H1 (cell line): ENCODE measurements around the gene SLC22A2. TPM values are rescaled to one million over a fixed set of nuclear protein-coding genes. Genes with fewer than 3 reads are reported as not detected.

ENCODE experiments used
- CTCF ChIA-PET: fragments of 300-600 bp; sonication (Branson Sonifier 250); formaldehyde crosslinking; loops from one replicate; lab custom pipeline; 2021; ENCODE audit not compliant: partially characterized antibody; lab: Charles Lee
- POLR2A ChIA-PET: fragments of 300-600 bp; sonication (Branson Sonifier 250); formaldehyde crosslinking; loops from one replicate; lab custom pipeline; 2021; ENCODE audit warnings: inconsistent platforms; ENCODE audit not compliant: partially characterized antibody; lab: Charles Lee
- DNase-seq, 2 experiments: peaks; one replicate each; pipeline versions ENCODE4 v3.0.0 to v3.0.0-alpha.2; 2010 to 2022; ENCODE audit warnings: low spot score in 2 of 2, low read depth in 1 of 2, mixed read lengths in 1 of 2
- FAIRE-seq: peaks from 2 replicates; lab custom pipeline; 2011; peaks lifted over from hg19 to GRCh38; lab: Jason Lieb, UNC
- H2AFZ ChIP-seq: 2 replicates; pipeline ENCODE4 v1.8.1; 2012; ENCODE audit warnings: low read length, inconsistent platforms
- H2AK5ac ChIP-seq: 2 replicates; pipeline ENCODE4 v1.6.1; 2013; ENCODE audit warnings: low read depth, low read length
- H2BK120ac ChIP-seq: replicated peaks from 2 replicates; pipeline ENCODE3; 2013; ENCODE audit warnings: low read depth, low read length, inconsistent platforms
- H2BK12ac ChIP-seq: 2 replicates; pipeline ENCODE4 v1.6.1; 2013; ENCODE audit warnings: low read depth, low read length
- H2BK15ac ChIP-seq: 2 replicates; pipeline ENCODE4 v1.6.1; 2013; ENCODE audit warnings: low read length
- H2BK20ac ChIP-seq: 2 replicates; pipeline ENCODE4 v1.6.1; 2013; ENCODE audit warnings: low read length
- H2BK5ac ChIP-seq: 2 replicates; pipeline ENCODE4 v1.6.1; 2013; ENCODE audit warnings: low read depth, low read length
- H3K14ac ChIP-seq: 2 replicates; pipeline ENCODE4 v1.6.1; 2013; ENCODE audit warnings: inconsistent platforms; ENCODE audit not compliant: insufficient read length
- H3K18ac ChIP-seq: 2 replicates; pipeline ENCODE4 v1.6.1; 2013; ENCODE audit warnings: low read length; ENCODE audit errors: extremely low read depth
- H3K23ac ChIP-seq: 2 replicates; pipeline ENCODE4 v1.6.1; 2013; ENCODE audit warnings: inconsistent platforms; ENCODE audit not compliant: insufficient read length
- H3K23me2 ChIP-seq: 2 replicates; pipeline ENCODE4 v1.6.1; 2013; ENCODE audit warnings: low read depth, low read length
- H3K27ac ChIP-seq: 2 replicates; pipeline ENCODE4 v1.6.1; 2011; ENCODE audit warnings: low read depth, low read length, inconsistent platforms
- H3K27me3 ChIP-seq, 4 experiments: replicated peaks in 1 of 4; 1 replicate in 1 of 4; 2 replicates in 3 of 4; pipeline versions ENCODE4 v1.6.1 to v1.8.1; 2011 to 2013; ENCODE audit warnings: low read length in 3 of 4, mild to moderate bottlenecking in 3 of 4, inconsistent platforms in 2 of 4, mixed read lengths in 2 of 4, moderate library complexity in 1 of 4; ENCODE audit not compliant: control insufficient read depth in 3 of 4, insufficient read depth in 3 of 4; ENCODE audit errors: extremely low read depth in 1 of 4
- H3K36me3 ChIP-seq, 4 experiments: 2 replicates each; pipeline versions ENCODE4 v1.6.1 to v1.8.1; 2011 to 2013; ENCODE audit warnings: mild to moderate bottlenecking in 4 of 4, low read length in 3 of 4, moderate library complexity in 2 of 4, control low read depth in 1 of 4, inconsistent platforms in 1 of 4; ENCODE audit not compliant: insufficient read depth in 4 of 4, control insufficient read depth in 2 of 4
- H3K4ac ChIP-seq: replicated peaks from 2 replicates; pipeline ENCODE3; 2013; ENCODE audit warnings: low read length, low read depth, mixed read lengths, inconsistent platforms; ENCODE audit not compliant: insufficient read length
- H3K4me1 ChIP-seq, 4 experiments: replicated peaks in 1 of 4; 1 replicate in 1 of 4; 2 replicates in 3 of 4; pipeline versions ENCODE4 v1.6.1 to v1.8.1; 2011 to 2013; ENCODE audit warnings: low read length in 3 of 4, inconsistent platforms in 2 of 4, mixed read lengths in 1 of 4; ENCODE audit not compliant: insufficient read depth in 4 of 4, control insufficient read depth in 3 of 4
- H3K4me2 ChIP-seq, 2 experiments: 2 replicates each; pipeline versions ENCODE4 v1.6.1 to v1.8.1; 2011 to 2013; ENCODE audit warnings: low read depth in 2 of 2, low read length in 2 of 2, control low read depth in 1 of 2, inconsistent platforms in 1 of 2, mild to moderate bottlenecking in 1 of 2; ENCODE audit not compliant: insufficient read depth in 1 of 2
- H3K4me3 ChIP-seq, 4 experiments: fragments of 200-600, 300-600 bp in 1 of 4; sonication (generic), shearing (Covaris generic), sonication (Bioruptor Twin) in 1 of 4; 2 replicates each; pipeline versions ENCODE4 v1.5.1 to v1.8.1; 2011 to 2016; ENCODE audit warnings: low read length in 4 of 4, low read depth in 3 of 4, control low read depth in 2 of 4, inconsistent platforms in 2 of 4, mild to moderate bottlenecking in 2 of 4, mixed read lengths in 1 of 4, moderate library complexity in 1 of 4; ENCODE audit not compliant: insufficient read depth in 2 of 4; ENCODE audit errors: extremely low read depth in 1 of 4
- H3K56ac ChIP-seq: replicated peaks from 2 replicates; pipeline ENCODE3; 2013; ENCODE audit warnings: low read depth, mild to moderate bottlenecking, mixed read lengths, low read length, inconsistent platforms; ENCODE audit not compliant: insufficient read length
- H3K79me1 ChIP-seq: 2 replicates; pipeline ENCODE4 v1.6.1; 2013; ENCODE audit warnings: low read depth, low read length, control low read depth
- H3K79me2 ChIP-seq, 2 experiments: 2 replicates each; pipeline versions ENCODE4 v1.6.1 to v1.8.1; 2012 to 2013; ENCODE audit warnings: low read length in 2 of 2, mild to moderate bottlenecking in 2 of 2, inconsistent platforms in 1 of 2; ENCODE audit not compliant: insufficient read depth in 2 of 2, control insufficient read depth in 1 of 2
- H3K9ac ChIP-seq, 4 experiments: replicated peaks in 1 of 4; 1 replicate in 1 of 4; 2 replicates in 3 of 4; pipeline versions ENCODE4 v1.6.1 to v1.8.1; 2011 to 2013; ENCODE audit warnings: low read depth in 3 of 4, low read length in 3 of 4, control low read depth in 2 of 4, mild to moderate bottlenecking in 2 of 4, moderate library complexity in 2 of 4, inconsistent platforms in 1 of 4; ENCODE audit errors: extremely low read depth in 1 of 4
- H3K9me3 ChIP-seq, 2 experiments: 2 replicates each; pipeline versions ENCODE4 v1.6.1 to v1.8.1; 2012 to 2013; ENCODE audit warnings: mild to moderate bottlenecking in 2 of 2, moderate library complexity in 2 of 2, control low read depth in 1 of 2, inconsistent platforms in 1 of 2, low read depth in 1 of 2, low read length in 1 of 2, mixed read lengths in 1 of 2; ENCODE audit not compliant: insufficient read depth in 2 of 2
- H4K20me1 ChIP-seq, 2 experiments: replicated peaks in 1 of 2; 2 replicates each; pipeline versions ENCODE3 to v1.8.1; 2011 to 2013; ENCODE audit warnings: inconsistent platforms in 2 of 2, low read length in 2 of 2, mild to moderate bottlenecking in 1 of 2; ENCODE audit not compliant: insufficient read depth in 2 of 2, control insufficient read depth in 1 of 2
- H4K5ac ChIP-seq: 2 replicates; pipeline ENCODE4 v1.6.1; 2013; ENCODE audit warnings: low read length, low read depth, mixed read lengths, inconsistent platforms; ENCODE audit not compliant: insufficient read length
- H4K8ac ChIP-seq: 2 replicates; pipeline ENCODE4 v1.8.0; 2013; ENCODE audit warnings: mild to moderate bottlenecking, moderate library complexity, low read length, inconsistent platforms; ENCODE audit not compliant: insufficient read depth; ENCODE audit errors: extremely low read depth
- H4K91ac ChIP-seq: replicated peaks from 2 replicates; pipeline ENCODE3; 2013; ENCODE audit warnings: low read length, mixed read lengths, inconsistent platforms; ENCODE audit not compliant: insufficient read length
- ATF2 ChIP-seq: IDR thresholded peaks from 2 replicates; pipeline ENCODE4 v1.6.1; 2012; ENCODE audit warnings: low read length, inconsistent platforms
- BCL11A ChIP-seq, 2 experiments: IDR thresholded peaks; one replicate each; pipeline ENCODE4 v1.6.1; 2011; ENCODE audit warnings: low read depth in 2 of 2, low read length in 2 of 2, mild to moderate bottlenecking in 2 of 2
- CHD1 ChIP-seq: IDR thresholded peaks from 2 replicates; pipeline ENCODE4 v1.6.1; 2012; ENCODE audit warnings: low read depth, low read length, improper control_type of control experiment
- CREB1 ChIP-seq: IDR thresholded peaks from 2 replicates; pipeline ENCODE4 v1.6.1; 2012; ENCODE audit warnings: inconsistent platforms
- GABPA ChIP-seq: IDR thresholded peaks from 2 replicates; pipeline ENCODE4 v1.6.1; 2011; ENCODE audit warnings: mild to moderate bottlenecking, low read length, moderate library complexity, borderline replicate concordance; ENCODE audit not compliant: insufficient read depth
- PHF8 ChIP-seq: fragments of 200-600 bp; sonication (generic); conservative IDR thresholded peaks from 2 replicates; pipeline ENCODE4 v1.7.1; 2012; ENCODE audit warnings: low read depth, mild to moderate bottlenecking, inconsistent platforms, low read length, moderate library complexity
- RFX5 ChIP-seq: IDR thresholded peaks from 2 replicates; pipeline ENCODE4 v1.6.1; 2011; ENCODE audit warnings: low read depth, low read length, improper control_type of control experiment, borderline replicate concordance
- RXRA ChIP-seq: IDR thresholded peaks from 2 replicates; pipeline ENCODE4 v1.6.1; 2011; ENCODE audit warnings: low read depth, mild to moderate bottlenecking, low read length, moderate library complexity; ENCODE audit not compliant: insufficient read depth
- SAP30 ChIP-seq: fragments of 300-600 bp; sonication (generic); IDR thresholded peaks from 2 replicates; pipeline ENCODE4 v1.7.1; 2012; ENCODE audit warnings: low read length, moderate library complexity, mild to moderate bottlenecking, inconsistent platforms; ENCODE audit not compliant: insufficient read depth, insufficient replicate concordance
- SP4 ChIP-seq: IDR thresholded peaks from 2 replicates; pipeline ENCODE4 v1.6.1; 2012; ENCODE audit warnings: low read length, inconsistent platforms
- SRF ChIP-seq: IDR thresholded peaks from 2 replicates; pipeline ENCODE4 v1.6.1; 2011; ENCODE audit warnings: mild to moderate bottlenecking, low read depth, low read length, moderate library complexity
- YY1 ChIP-seq: IDR thresholded peaks from 2 replicates; pipeline ENCODE4 v1.6.1; 2011; ENCODE audit warnings: low read depth, mild to moderate bottlenecking, low read length
- WGBS, 2 experiments: shearing (Covaris generic) in 1 of 2; methylation state at CpG; one replicate each; pipeline versions ENCODE4 v1.1.6 to v1.1.7; 2013 to 2015; ENCODE audit warnings: low lambda C conversion rate in 2 of 2, mixed read lengths in 2 of 2, inconsistent platforms in 1 of 2, low coverage in 1 of 2, missing lambda C conversion rate in 1 of 2; ENCODE audit not compliant: insufficient replicate concordance in 2 of 2, insufficient coverage in 1 of 2, insufficient read length in 1 of 2; ENCODE audit errors: extremely low coverage in 1 of 2, missing lambda C conversion rate in 1 of 2; 5-methylcytosine and 5-hydroxymethylcytosine counted together
- polyA plus RNA-seq, 7 experiments: library from polyadenylated mRNA; depleted of rRNA in 3 of 7; stranded (reverse) in 5 of 7; unstranded in 2 of 7; fragments of >200 nt in 5 of 7; fragments of 200-250 nt in 2 of 7; gene quantifications; 1 replicate in 5 of 7; 2 replicates in 1 of 7; 4 replicates in 1 of 7; pipeline versions ENCODE4 v1.2.1 to v1.2.3, GENCODE V29; 2011 to 2013; ENCODE audit warnings: missing spikeins in 2 of 7, mixed read lengths in 2 of 7
- total RNA-seq: library from RNA; stranded (reverse); fragmentation: NEBNext Ultra II Directional; extraction: Animal tissue kit (Norgen Biotek cat#: 25700); gene quantifications from 2 replicates; pipeline ENCODE4 v1.2.1, GENCODE V29; 2021

The SLC22A2 gene
- total and polyA plus RNA-seq, 2 of the 8 experiments (the other 6 are each of a cell fraction or from before 2014, with no cell fraction given), result 0.23 to 1.4 TPM

GRCh38 chr6:160203076-160203475 lies 55.5 kb downstream of the SLC22A2 start:
- Histone ChIP-seq H3K27me3 (peaks cover 0 to 2% (median 0%) of the 10 kb centered on the region in 4 experiments; a peak in 1 of 7 replicates), H2BK5ac (no peak overlapping the region), H4K20me1 (no peaks in the 10 kb centered on the region), H3K14ac (no peak overlapping the region), H4K91ac (no peak overlapping the region), H3K79me2 (no peaks in the 10 kb centered on the region), H3K27ac (no peak overlapping the region), H3K23me2 (no peaks in the 10 kb centered on the region), H2BK120ac (no peak overlapping the region), H3K9me3 (peaks cover 12 to 13% of the 10 kb centered on the region in 2 experiments; a peak in 3 of 4 replicates), H3K18ac (no peak overlapping the region), H3K4me3 (no peak overlapping the region), H3K79me1 (no peaks in the 10 kb centered on the region), H2AK5ac (no peak overlapping the region), H3K23ac (no peak overlapping the region), H3K4ac (no peak overlapping the region), H3K4me1 (no peaks in the 10 kb centered on the region), H2BK20ac (no peak overlapping the region), H3K56ac (no peak overlapping the region), H3K4me2 (no peak overlapping the region), H3K36me3 (peaks cover 0 to 3% (median 0%) of the 10 kb centered on the region in 4 experiments; a peak in 2 of 8 replicates), H2BK15ac (no peak overlapping the region), H4K8ac (no peak overlapping the region), H2BK12ac (no peak overlapping the region), H3K9ac (no peak overlapping the region), H4K5ac (no peak overlapping the region), H2AFZ (no peak overlapping the region)
- CTCF ChIA-PET, result interaction anchor here (1.2 to 1.7 kb wide), 2 partner anchors 17 to 114 kb away, joined by 3 to 4 read pairs; no protein-coding TSS in a partner anchor
- no peak for FAIRE-seq
- WGBS, 2 experiments, result 87% methylated on average over 3 of the region's 3 CpGs; no CpG with 5 or more reads in 1 of the 2 experiments
- DNase-seq, result no peak
- POLR2A ChIA-PET, result no interaction called here
- TF ChIP-seq YY1 (no peak), RFX5 (no peak), CREB1 (no peak), SAP30 (no peak), RXRA (no peak), SP4 (no peak), ATF2 (no peak), CHD1 (no peak), SRF (no peak), PHF8 (no peak), BCL11A (IDR thresholded peaks at IDR 0.05; ENCODE audit: low read depth in 2 of 2, low read length in 2 of 2) (no peak), GABPA (no peak)
